GM19395 (cell line): Measurements from ENCODE around the gene GSG1L.

Source experiments
- ATAC-seq: cut with Tn5 transposase; IDR thresholded peaks from one replicate; pipeline ENCODE4 v1.9.1; 2021; ENCODE audit warnings: mild to moderate bottlenecking, moderate library complexity; ENCODE audit not compliant: unreplicated experiment

Gene GSG1L

DNA sequence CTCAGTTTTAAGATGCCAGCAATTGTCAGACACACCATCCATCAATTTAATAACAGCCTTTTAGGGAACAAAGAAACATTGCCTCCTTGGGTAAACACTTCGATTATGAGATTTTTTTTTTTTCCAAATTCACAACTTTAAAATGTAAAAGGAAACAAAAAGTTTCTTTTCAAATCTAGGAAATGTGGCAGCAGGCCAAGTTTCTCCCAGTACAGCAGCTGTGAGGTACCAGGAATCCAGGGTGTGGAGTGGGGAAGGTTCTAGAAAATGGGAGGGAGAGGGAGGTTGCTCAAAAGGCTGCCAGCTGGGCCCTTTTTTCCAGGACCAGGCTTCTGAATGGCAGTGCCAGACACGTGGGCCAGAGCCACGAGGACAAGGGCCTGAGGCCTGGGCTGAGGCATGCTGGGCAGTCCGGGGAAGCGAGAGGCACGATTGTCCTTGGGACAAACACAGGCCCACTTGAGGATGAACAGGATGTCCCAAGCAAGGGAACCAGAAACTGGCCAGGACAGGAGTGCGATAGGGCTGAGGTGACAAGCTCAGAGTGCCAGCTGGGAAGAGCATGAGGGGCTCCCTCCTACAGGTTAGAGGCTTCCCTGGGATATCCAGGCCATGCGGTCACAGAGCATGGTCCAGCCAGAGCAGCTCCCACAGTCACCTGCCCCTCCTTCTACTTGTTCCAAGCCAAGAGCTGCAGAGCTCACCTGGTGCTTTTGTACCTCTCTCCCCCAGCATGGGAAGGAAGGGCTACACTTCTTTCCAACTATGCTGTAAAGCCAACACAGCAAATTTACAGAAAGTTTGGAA lies 298.4 kb downstream of the GSG1L start:
- ATAC-seq, result no peak

DNA sequence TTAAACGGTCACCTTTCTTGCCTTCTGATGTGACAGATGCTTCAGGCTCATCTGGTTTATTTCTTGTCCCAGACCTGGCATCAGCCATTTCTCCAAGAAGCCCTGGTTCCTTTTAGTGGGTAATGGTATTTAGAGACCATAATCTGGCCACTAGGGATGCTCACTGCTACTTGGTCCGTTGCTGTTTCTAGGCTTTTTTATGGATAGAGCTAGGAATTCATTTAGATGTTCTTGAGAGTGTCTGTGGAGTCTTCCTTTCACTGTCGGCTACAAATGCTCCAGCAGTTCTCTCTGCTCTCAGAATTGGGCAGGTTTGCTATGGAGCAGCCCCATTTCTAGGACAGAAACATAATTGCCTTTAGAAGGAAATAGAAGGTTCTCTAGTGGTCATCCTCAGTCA lies 299.1 kb downstream of the GSG1L start:
- ATAC-seq, result no peak

DNA sequence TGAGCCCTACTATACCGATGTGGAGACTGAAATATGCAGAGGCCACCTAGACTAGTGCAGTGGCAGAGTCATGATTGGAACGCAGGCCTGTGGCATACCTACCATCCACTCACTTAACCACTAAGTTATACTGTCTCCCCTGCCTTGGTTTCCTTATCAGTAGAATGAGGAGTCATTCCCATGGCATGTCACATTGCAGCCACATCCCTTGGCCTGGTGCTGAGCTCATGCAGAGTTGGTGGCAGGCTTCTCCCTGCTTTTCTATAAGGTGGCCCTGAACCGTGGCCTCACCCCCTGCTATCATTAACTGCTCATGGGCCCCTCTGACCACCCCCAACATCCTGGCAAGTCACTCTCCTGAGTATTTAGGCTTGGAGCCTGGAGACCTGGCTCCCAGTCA lies 301.1 kb downstream of the GSG1L start:
- no peak for ATAC-seq

DNA sequence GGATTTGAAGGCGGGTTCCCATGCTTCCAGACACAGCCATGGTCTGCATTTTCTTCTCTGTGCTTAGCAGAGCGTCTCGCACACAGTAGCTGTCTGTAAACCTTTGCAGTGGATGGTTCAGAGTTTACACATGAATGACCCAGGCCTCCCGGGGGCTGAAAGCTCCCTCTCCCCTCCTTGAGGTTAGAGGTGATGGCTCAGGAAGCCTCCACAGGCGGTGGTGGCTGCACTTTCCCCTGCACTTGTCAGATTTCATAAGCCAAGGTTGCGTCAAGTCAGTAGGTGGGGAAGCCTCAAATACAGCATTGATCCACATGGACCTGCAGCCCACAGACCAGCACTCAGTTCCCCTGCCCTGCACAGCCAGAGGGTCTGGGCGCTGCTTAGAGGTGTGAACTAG lies 301.7 kb downstream of the GSG1L start:
- no peak for ATAC-seq

- ATAC-seq, result no peak
Observed at GRCh38 chr16:27760789-27761176, 302.7 kb downstream of the GSG1L start.

DNA sequence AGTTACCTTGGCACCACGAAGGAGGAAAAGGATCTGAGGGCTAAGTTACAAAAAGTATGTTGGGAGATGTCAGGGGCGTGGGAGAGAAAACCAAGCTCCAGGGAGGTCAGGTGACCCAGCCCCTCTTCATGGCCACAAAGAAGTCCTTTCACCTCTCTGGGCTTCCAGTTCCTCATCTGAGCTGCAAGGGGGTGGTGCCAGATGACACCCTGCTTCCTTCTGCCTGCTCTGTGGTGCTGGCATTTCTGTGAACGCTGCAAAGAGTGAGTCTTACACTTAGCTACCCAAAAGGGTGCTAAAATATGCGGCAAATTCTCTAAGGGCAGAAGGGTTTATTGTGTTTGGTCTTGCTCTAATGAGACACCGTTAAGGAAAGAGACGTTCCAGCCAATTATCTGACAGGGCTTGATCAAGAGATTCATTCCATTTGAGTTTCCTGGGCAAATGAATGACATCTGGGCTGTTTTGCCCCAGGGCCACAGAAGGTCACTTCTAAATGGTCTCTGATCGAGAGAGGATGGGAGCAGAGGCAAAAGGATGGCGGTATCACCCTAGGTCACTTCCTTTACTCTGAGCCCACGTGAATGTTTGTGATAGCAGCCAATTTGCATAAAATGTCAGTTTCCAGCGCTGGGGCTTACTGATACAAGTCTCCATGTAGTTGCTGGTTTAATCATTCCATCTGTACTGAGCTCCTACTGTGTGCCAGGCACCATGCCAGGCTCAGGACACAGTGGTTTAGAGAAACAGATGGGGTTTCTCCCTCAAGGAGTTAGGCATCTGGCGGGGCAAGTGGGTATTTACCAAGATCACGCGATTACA lies 303.3 kb downstream of the GSG1L start:
- ATAC-seq, result no peak

- ATAC-seq, result no peak
Observed at GRCh38 chr16:27759301-27759871, 304.1 kb downstream of the GSG1L start.

DNA sequence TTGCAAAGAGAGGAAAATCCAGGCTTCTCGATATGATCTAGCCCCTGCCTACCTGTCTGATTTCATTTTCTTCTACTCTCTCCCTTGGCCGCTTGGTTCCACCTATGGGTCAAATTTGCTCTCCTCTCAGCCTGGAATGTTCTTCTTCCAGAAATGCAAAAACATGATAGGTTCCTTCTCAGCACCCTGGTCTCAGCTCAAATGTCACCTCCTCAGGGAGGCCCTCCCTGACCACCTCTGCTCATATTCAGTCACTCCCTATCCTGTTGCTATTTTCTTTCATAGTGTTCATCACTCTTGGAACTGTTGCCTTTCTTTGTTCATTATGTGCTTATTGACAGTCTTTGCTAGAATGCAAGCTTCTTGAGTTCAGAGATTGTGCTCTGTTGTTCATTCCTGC lies 305.0 kb downstream of the GSG1L start:
- no peak for ATAC-seq

GRCh38 chr16:27756206-27756970 lies 307.1 kb downstream of the GSG1L start:
- no peak for ATAC-seq

DNA sequence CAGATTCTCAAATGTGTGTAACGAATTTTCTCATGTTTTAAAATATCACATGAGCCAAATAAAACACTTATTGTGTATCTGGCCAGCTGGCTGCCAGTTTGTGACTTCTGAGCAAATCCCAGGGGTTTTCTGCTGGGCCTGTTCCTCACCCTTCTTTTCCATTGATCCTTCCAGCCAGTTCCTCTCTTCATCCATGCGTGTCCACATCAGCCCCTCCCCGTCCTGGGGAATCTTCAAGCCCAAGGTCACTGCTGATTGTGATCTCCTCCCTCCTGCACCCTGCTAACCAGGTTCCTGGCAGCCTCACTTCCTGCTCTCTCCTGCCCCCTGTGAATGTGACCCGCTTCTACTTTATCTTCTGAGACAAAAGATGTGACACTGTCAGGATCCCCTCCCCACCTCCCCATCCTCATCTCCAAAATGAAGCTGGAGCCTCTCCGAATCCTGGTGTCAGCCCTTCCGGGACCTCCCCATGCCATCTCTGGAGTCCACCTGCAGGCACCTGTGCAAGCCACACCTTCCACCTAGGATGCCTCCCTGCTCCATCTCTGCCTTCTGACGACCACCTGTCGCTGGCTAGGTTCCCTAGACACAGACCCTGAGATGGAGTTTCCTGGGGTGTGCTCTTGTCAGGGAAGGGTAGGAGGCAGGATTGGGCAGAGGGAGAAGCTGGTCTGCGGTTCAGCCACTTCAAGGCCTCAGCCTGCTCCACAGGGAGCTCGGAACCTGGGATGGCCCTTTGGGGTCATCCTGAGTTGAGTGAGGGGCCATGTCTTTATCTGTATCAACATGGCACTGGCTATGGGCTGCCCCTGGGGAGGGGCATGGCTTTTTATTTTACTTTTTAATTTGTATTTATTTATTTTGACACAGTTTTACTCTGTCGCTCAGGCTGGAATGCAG lies 308.5 kb downstream of the GSG1L start:
- no peak for ATAC-seq

GRCh38 chr16:27753563-27753962 lies 310.0 kb downstream of the GSG1L start:
- ATAC-seq, result no peak

GRCh38 chr16:27752241-27752640 lies 311.3 kb downstream of the GSG1L start:
- ATAC-seq, result no peak

DNA sequence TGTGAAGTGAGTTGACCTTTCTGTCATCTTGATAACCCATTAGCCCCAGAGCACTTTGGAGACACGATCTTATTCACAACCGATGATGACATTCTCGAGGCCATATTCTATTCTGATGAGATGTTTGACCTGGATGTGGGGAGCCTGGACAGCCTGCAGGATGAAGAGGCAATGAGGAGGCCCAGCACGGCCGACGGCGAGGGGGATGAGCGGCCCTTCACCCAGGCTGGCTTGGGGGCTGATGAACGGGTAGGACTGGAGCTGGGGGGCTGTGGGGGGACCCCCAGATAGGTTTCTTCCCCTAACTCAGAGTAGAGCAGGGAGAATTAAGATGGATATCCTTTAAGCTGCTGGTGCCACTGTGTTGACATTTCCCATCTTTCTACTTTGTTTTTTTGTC lies 311.8 kb downstream of the GSG1L start:
- ATAC-seq, result no peak

GRCh38 chr16:27751233-27751632 lies 312.3 kb downstream of the GSG1L start:
- no peak for ATAC-seq

DNA sequence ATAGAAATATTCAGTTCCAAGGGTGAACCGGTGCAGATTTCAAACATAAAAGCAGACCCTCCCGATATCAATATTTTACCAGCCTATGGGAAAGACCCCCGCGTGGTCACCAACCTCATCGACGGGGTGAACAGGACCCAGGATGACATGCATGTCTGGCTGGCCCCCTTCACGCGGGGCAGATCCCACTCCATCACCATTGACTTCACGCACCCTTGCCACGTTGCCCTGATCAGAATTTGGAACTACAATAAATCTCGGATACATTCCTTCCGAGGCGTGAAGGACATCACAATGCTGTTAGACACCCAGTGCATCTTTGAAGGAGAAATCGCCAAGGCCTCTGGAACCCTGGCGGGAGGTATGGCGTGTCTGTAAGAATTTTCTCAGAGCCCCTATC lies 313.6 kb downstream of the GSG1L start:
- ATAC-seq, result no peak

DNA sequence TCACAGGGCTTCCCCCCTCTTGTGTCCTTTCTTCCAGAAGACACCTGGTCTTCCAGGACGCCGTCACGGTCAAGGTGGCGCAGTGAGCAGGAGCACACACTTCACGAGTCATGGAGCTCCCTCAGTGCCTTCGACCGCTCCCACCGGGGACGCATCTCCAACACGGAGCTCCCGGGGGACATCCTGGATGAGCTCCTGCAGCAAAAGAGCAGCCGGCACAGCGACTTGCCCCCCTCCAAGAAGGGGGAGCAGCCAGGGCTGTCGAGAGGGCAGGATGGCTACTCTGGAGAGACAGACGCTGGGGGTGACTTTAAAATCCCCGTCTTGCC lies 314.0 kb downstream of the GSG1L start:
- ATAC-seq, result no peak

DNA sequence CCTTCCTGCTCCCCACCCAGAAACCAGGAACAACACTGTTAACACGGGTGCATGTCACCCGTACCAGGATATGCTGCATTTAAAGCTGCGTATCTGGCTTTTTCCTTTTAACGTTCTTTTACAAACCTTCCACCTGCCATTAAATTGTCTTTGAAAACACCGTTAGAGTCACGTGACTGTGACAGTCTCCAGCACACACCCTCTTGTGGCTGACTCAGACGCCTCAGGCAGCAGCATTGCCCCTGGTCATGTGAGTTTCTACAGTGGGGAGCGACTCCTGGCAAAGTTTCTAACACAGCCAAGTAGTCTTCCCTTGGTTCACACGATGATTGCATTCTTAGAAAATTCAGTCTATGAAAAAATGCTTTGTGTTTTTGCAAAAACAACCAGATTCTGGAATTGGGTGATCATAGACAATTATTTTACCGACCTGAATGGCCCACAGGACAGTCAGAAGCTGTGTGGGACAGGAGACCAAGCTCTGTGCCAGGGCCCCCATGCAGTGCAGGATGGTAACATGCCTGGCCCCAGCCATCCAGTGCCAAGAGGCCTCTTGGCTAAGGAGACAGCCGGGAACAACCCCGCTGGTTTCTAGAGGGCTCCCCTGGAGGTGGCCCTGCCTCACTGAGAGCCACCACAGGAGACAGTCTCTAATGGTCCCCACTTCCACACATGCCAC lies 314.5 kb downstream of the GSG1L start:
- no peak for ATAC-seq

- no peak for ATAC-seq
Observed at GRCh38 chr16:27747946-27748345, 315.6 kb downstream of the GSG1L start.

DNA sequence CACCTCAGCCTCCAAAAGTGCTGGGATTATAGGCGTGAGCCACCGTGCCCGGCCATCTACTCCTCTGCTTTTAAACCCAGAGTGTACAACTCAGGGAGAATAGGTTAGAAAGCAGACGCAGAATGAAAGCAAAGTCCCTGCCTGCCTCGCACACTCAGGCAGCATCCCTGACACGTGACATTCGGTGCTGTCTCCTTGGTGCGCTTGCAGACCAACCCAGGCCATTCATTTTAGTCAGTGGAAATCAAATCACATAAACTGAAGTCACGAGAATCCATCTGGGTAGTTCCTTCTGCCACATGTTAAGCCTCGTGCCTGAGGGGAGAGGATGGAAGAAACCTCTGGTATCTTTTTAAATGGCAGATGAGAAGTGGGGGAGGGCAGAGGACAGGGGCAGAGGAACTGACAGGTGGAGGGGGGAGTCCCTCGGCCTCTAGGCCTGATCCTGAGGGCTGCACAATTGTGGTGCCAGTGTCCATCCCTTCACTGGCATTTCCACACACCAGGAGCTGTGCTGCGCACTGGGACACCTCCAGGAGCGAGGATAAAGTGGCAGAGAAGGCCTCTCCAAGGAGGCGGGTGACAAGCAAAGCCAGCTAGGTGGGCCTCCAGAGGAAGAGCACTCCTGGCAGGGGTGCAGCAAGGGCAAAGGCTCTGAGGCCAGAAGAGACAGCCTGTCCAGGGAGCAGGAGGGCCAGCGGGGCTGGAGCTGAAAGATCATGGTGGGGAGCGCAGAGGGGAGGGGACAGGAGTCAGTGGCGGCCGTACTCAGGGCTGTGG lies 317.2 kb downstream of the GSG1L start:
- no peak for ATAC-seq
